Activated T-helper 1 cell treated with anti-CD3 and anti-CD28 coated beads, Interleukin-12 subunit alpha, Interleukin-12 subunit beta, Interleukin-2, Interleukin-4 antibody, amounts not matched to agents 30 ng/mL and 10 ng/mL and 1 ng/mL, durations not matched to agents 14 hours and 24 hours and 36 hours (primary cell): ENCODE results near the gene TM7SF2. TPM values are rescaled to one million over a fixed set of nuclear protein-coding genes. Genes with fewer than 3 reads are reported as not detected.

Experiments
- DNase-seq: peaks from one replicate; pipeline ENCODE4 v3.0.0; 2021; ENCODE audit warnings: low spot score
- H3K27ac Mint-ChIP-seq: one replicate; pipeline ENCODE4 v1.8.0; 2021; ENCODE audit warnings: mild to moderate bottlenecking, mixed read lengths
- H3K27me3 Mint-ChIP-seq: one replicate; pipeline ENCODE4 v1.8.0; 2022; ENCODE audit warnings: mild to moderate bottlenecking, moderate library complexity, mixed read lengths; ENCODE audit not compliant: insufficient read depth
- H3K36me3 Mint-ChIP-seq: one replicate; pipeline ENCODE4 v1.8.0; 2021; ENCODE audit warnings: low read depth, mixed read lengths
- H3K4me1 Mint-ChIP-seq: one replicate; pipeline ENCODE4 v1.8.0; 2021; ENCODE audit warnings: low read depth, mixed read lengths
- H3K4me3 Mint-ChIP-seq: one replicate; pipeline ENCODE4 v1.8.0; 2021; ENCODE audit warnings: mild to moderate bottlenecking, moderate library complexity, mixed read lengths
- H3K9me3 Mint-ChIP-seq: one replicate; pipeline ENCODE4 v1.8.0; 2021; ENCODE audit warnings: mixed read lengths
- intact Hi-C: fragments of 100-400 bp; cut with micrococcal nuclease; formaldehyde crosslinking; loops from one replicate; pipeline ENCODE4 v1.15.1; 2024
- total RNA-seq: library from RNA; stranded (reverse); gene quantifications from 2 replicates; pipeline ENCODE4 v1.2.3, GENCODE V29; 2022

TM7SF2 gene
- 32.2 and 32.8 TPM in 2 replicates for total RNA-seq

GRCh38 chr11:65111744-65112545 is at the start of gene TM7SF2:
TSS of gene TM7SF2 (plus strand) at chr11:65111872. CDS start at chr11:65112016, 144 bp downstream.
- H3K9me3 Mint-ChIP-seq = no peaks in the 10 kb centered on the region
- intact Hi-C loops = loop anchor here (1.0 to 10.0 kb wide), 4 partner anchors 69 to 503 kb away; partner anchors contain the start of genes CAPN1, MAP3K11, MAP4K2 and PCNX3
- H3K27ac Mint-ChIP-seq = peak within 1 kb of the TSS; percentile 89
- peaks cover 11% of the 10 kb centered on the region for H3K36me3 Mint-ChIP-seq
- peaks cover 2% of the 10 kb centered on the region for H3K27me3 Mint-ChIP-seq
- peak; percentile 91 for DNase-seq
- H3K4me1 Mint-ChIP-seq = peaks cover 34% of the 10 kb centered on the region
- peak within 1 kb of the TSS; percentile 92 for H3K4me3 Mint-ChIP-seq

GRCh38 chr11:65063532-65063931 is 48.1 kb upstream of the TM7SF2 start:
- Mint-ChIP-seq H3K4me1 (peaks cover 14% of the 10 kb centered on the region), H3K9me3 (no peaks in the 10 kb centered on the region), H3K4me3 (no peak overlapping the region), H3K27me3 (peaks cover 5% of the 10 kb centered on the region), H3K36me3 (no peaks in the 10 kb centered on the region), H3K27ac (no peak overlapping the region)
- no peak for DNase-seq
- intact Hi-C loops = no loop called here

- H3K36me3 Mint-ChIP-seq = no peaks in the 10 kb centered on the region
- H3K4me3 Mint-ChIP-seq = no peak overlapping the region
- H3K9me3 Mint-ChIP-seq = no peaks in the 10 kb centered on the region
- intact Hi-C loops = no loop called here
- DNase-seq = no peak
- H3K27ac Mint-ChIP-seq = no peak overlapping the region
- H3K27me3 Mint-ChIP-seq = no peaks in the 10 kb centered on the region
- H3K4me1 Mint-ChIP-seq = peaks cover 14% of the 10 kb centered on the region
Observed at GRCh38 chr11:65064847-65065240, 46.8 kb upstream of the TM7SF2 start.

GRCh38 chr11:65065851-65066250 is 45.8 kb upstream of the TM7SF2 start:
- Mint-ChIP-seq H3K27ac (no peak overlapping the region), H3K27me3 (no peaks in the 10 kb centered on the region), H3K36me3 (no peaks in the 10 kb centered on the region), H3K4me1 (peaks cover 4% of the 10 kb centered on the region), H3K9me3 (no peaks in the 10 kb centered on the region), H3K4me3 (no peak overlapping the region)
- intact Hi-C loops = no loop called here
- DNase-seq = no peak

- no peaks in the 10 kb centered on the region for H3K9me3 Mint-ChIP-seq
- H3K4me3 Mint-ChIP-seq = no peak overlapping the region
- no peaks in the 10 kb centered on the region for H3K36me3 Mint-ChIP-seq
- DNase-seq = no peak
- H3K27me3 Mint-ChIP-seq = no peaks in the 10 kb centered on the region
- intact Hi-C loops = no loop called here
- no peaks in the 10 kb centered on the region for H3K4me1 Mint-ChIP-seq
- no peak overlapping the region for H3K27ac Mint-ChIP-seq
Observed at GRCh38 chr11:65066315-65066714, 45.4 kb upstream of the TM7SF2 start.

GRCh38 chr11:65066805-65067291 is 44.8 kb upstream of the TM7SF2 start:
- no peaks in the 10 kb centered on the region for H3K27me3 Mint-ChIP-seq
- DNase-seq = no peak
- H3K4me1 Mint-ChIP-seq = no peaks in the 10 kb centered on the region
- H3K9me3 Mint-ChIP-seq = no peaks in the 10 kb centered on the region
- intact Hi-C loops = no loop called here
- no peak overlapping the region for H3K4me3 Mint-ChIP-seq
- no peak overlapping the region for H3K27ac Mint-ChIP-seq
- H3K36me3 Mint-ChIP-seq = no peaks in the 10 kb centered on the region

GRCh38 chr11:65067446-65067845 is 44.2 kb upstream of the TM7SF2 start:
- intact Hi-C loops = no loop called here
- H3K4me3 Mint-ChIP-seq = no peak overlapping the region
- no peaks in the 10 kb centered on the region for H3K9me3 Mint-ChIP-seq
- H3K27me3 Mint-ChIP-seq = no peaks in the 10 kb centered on the region
- H3K36me3 Mint-ChIP-seq = no peaks in the 10 kb centered on the region
- no peak for DNase-seq
- H3K4me1 Mint-ChIP-seq = no peaks in the 10 kb centered on the region
- no peak overlapping the region for H3K27ac Mint-ChIP-seq

- intact Hi-C loops = loop anchor here (1.0 kb wide), 1 partner anchor 9 kb away; no protein-coding TSS in a partner anchor
- no peaks in the 10 kb centered on the region for H3K9me3 Mint-ChIP-seq
- DNase-seq = no peak
- no peaks in the 10 kb centered on the region for H3K36me3 Mint-ChIP-seq
- no peaks in the 10 kb centered on the region for H3K27me3 Mint-ChIP-seq
- no peak overlapping the region for H3K4me3 Mint-ChIP-seq
- H3K27ac Mint-ChIP-seq = no peak overlapping the region
- no peaks in the 10 kb centered on the region for H3K4me1 Mint-ChIP-seq
Observed at GRCh38 chr11:65069217-65069616, 42.5 kb upstream of the TM7SF2 start.

- H3K27ac Mint-ChIP-seq = peak overlapping the region; percentile 29
- H3K27me3 Mint-ChIP-seq = no peaks in the 10 kb centered on the region
- intact Hi-C loops = no loop called here
- H3K4me1 Mint-ChIP-seq = peaks cover 4% of the 10 kb centered on the region
- no peaks in the 10 kb centered on the region for H3K9me3 Mint-ChIP-seq
- H3K4me3 Mint-ChIP-seq = no peak overlapping the region
- no peak for DNase-seq
- H3K36me3 Mint-ChIP-seq = peaks cover 11% of the 10 kb centered on the region
Observed at GRCh38 chr11:65071907-65072630, 39.6 kb upstream of the TM7SF2 start.

- no peak overlapping the region for H3K4me3 Mint-ChIP-seq
- intact Hi-C loops = no loop called here
Observed at GRCh38 chr11:65072631-65072966, 39.1 kb upstream of the TM7SF2 start.

GRCh38 chr11:65077451-65077850 is 34.2 kb upstream of the TM7SF2 start:
- Mint-ChIP-seq H3K4me1 (peaks cover 46% of the 10 kb centered on the region), H3K27me3 (no peaks in the 10 kb centered on the region)

More at GRCh38 chr11:65072631-65072966, 39.1 kb upstream of the TM7SF2 start:
- H3K27ac Mint-ChIP-seq = peak overlapping the region; percentile 23
- H3K9me3 Mint-ChIP-seq = no peaks in the 10 kb centered on the region
- peaks cover 8% of the 10 kb centered on the region for H3K4me1 Mint-ChIP-seq
- no peak for DNase-seq
- H3K27me3 Mint-ChIP-seq = no peaks in the 10 kb centered on the region
- peaks cover 13% of the 10 kb centered on the region for H3K36me3 Mint-ChIP-seq

GRCh38 chr11:65078151-65078550 is 33.5 kb upstream of the TM7SF2 start:
- Mint-ChIP-seq H3K4me1 (peaks cover 53% of the 10 kb centered on the region), H3K27me3 (no peaks in the 10 kb centered on the region), H3K36me3 (peaks cover 41% of the 10 kb centered on the region), H3K9me3 (no peaks in the 10 kb centered on the region), H3K27ac (peak overlapping the region; percentile 71), H3K4me3 (peak overlapping the region; percentile 37)
- DNase-seq = peak; percentile 61
- intact Hi-C loops = loop anchor here (1.0 kb wide), 4 partner anchors 9 to 65 kb away; partner anchors contain the start of genes SAC3D1 and SNX15

More at GRCh38 chr11:65077451-65077850, 34.2 kb upstream of the TM7SF2 start:
- Mint-ChIP-seq H3K36me3 (peaks cover 37% of the 10 kb centered on the region), H3K4me3 (no peak overlapping the region), H3K27ac (peak overlapping the region; percentile 23), H3K9me3 (no peaks in the 10 kb centered on the region)
- intact Hi-C loops = no loop called here
- DNase-seq = no peak
